Smooth muscle cell of the umbilical artery (primary cell): Measurements from ENCODE around the gene SCLY. TPM values are rescaled to one million over a fixed set of nuclear protein-coding genes. Genes with fewer than 3 reads are reported as not detected.

Experiments used
- total RNA-seq: library from RNA; depleted of rRNA; stranded (reverse); fragments of >200 nt; gene quantifications from 2 replicates; pipeline ENCODE4 v1.2.3, GENCODE V29; 2014

The SCLY gene
- 14.8 and 16.9 TPM in 2 replicates for total RNA-seq

GRCh38 chr2:238060542-238061314 lies at the start of gene SCLY:
TSS of gene SCLY (plus strand) at chr2:238061001. CDS start at chr2:238061055, 54 bp downstream.

GRCh38 chr2:238100049-238100820 lies 39.4 kb downstream of the SCLY start, which contains the start of gene ESPNL:
TSS of gene ESPNL (plus strand) at chr2:238100340. CDS start at chr2:238100420, 80 bp downstream.

GRCh38 chr2:238138331-238139195 lies 77.8 kb downstream of the SCLY start, which contains the start of gene KLHL30:
TSS of gene KLHL30 (plus strand) at chr2:238138668. CDS start at chr2:238140755, 2,087 bp downstream.

Other genes starting within 250 kb of the SCLY start
- 0.23 and 1.5 TPM in 2 replicates for gene RAMP1, start 201.4 kb upstream of the SCLY start, total RNA-seq
- 65.9 and 66.1 TPM in 2 replicates for gene UBE2F, start 94.0 kb upstream of the SCLY start, total RNA-seq
- gene ESPNL, start 39.3 kb downstream of the SCLY start, total RNA-seq: 1.5 and 1.9 TPM in 2 replicates
- under 0.01 and 0.14 TPM in 2 replicates for gene KLHL30, start 77.7 kb downstream of the SCLY start, total RNA-seq
- gene ERFE, start 98.0 kb downstream of the SCLY start, total RNA-seq: 0.65 TPM in 1 of 2 replicates, not detected in the other
- gene ILKAP, start 142.7 kb downstream of the SCLY start, total RNA-seq: 18.5 and 21.1 TPM in 2 replicates
- 1.2 and 2.4 TPM in 2 replicates for gene HES6, start 179.0 kb downstream of the SCLY start, total RNA-seq
- gene PER2, start 227.6 kb downstream of the SCLY start, total RNA-seq: 1.5 and 5.9 TPM in 2 replicates